WTC11 (cell line): ENCODE measurements around the gene UNC50. TPM values are rescaled to one million over a fixed set of nuclear protein-coding genes. Genes with fewer than 3 reads are reported as not detected.

Experiments
- ATAC-seq: fragments of 200-7000 bp; cut with Tn5 transposase; 2 replicates; pipeline ENCODE4 v1.10.0; 2021; ENCODE audit warnings: mild to moderate bottlenecking, moderate library complexity
- CTCF ChIA-PET: fragments of 300-600 bp; sonication (Branson Sonifier 250); formaldehyde crosslinking; loops from one replicate; lab custom pipeline; 2021; ENCODE audit warnings: antibody characterized with exemption; lab: Charles Lee
- POLR2A ChIA-PET: fragments of 350-600 bp; sonication (Branson Sonifier 250); formaldehyde crosslinking; loops from one replicate; lab custom pipeline; 2021; ENCODE audit warnings: antibody characterized with exemption; lab: Charles Lee
- DNase-seq: peaks from one replicate; pipeline ENCODE4 v3.0.0; 2021; ENCODE audit warnings: low spot score
- H3K27ac Mint-ChIP-seq: 2 replicates; pipeline ENCODE4 v1.8.0; 2021; ENCODE audit warnings: mixed read lengths
- H3K27me3 Mint-ChIP-seq: 2 replicates; pipeline ENCODE4 v1.8.0; 2021; ENCODE audit warnings: low read depth, mild to moderate bottlenecking, moderate library complexity, mixed read lengths
- H3K36me3 Mint-ChIP-seq: 2 replicates; pipeline ENCODE4 v1.8.0; 2021; ENCODE audit warnings: mixed read lengths
- H3K4me1 Mint-ChIP-seq: 2 replicates; pipeline ENCODE4 v1.8.0; 2022; ENCODE audit warnings: mixed read lengths
- H3K4me3 Mint-ChIP-seq: 2 replicates; pipeline ENCODE4 v1.8.0; 2021; ENCODE audit warnings: mild to moderate bottlenecking, moderate library complexity, mixed read lengths
- H3K9me3 Mint-ChIP-seq: 2 replicates; pipeline ENCODE4 v1.8.0; 2021; ENCODE audit warnings: mixed read lengths
- ATF1 ChIP-seq: sonication (generic); formaldehyde crosslinking; IDR thresholded peaks from 2 replicates; pipeline ENCODE4 v1.8.1; 2023; ENCODE audit warnings: mild to moderate bottlenecking, moderate library complexity, missing genetic modification reagents
- JUN ChIP-seq: sonication (generic); formaldehyde crosslinking; IDR thresholded peaks from 2 replicates; pipeline ENCODE4 v1.8.0; 2023; ENCODE audit warnings: mild to moderate bottlenecking, missing genetic modification reagents
- NR2C2 ChIP-seq: sonication (generic); formaldehyde crosslinking; IDR thresholded peaks from 2 replicates; pipeline ENCODE4 v1.8.0; 2022; ENCODE audit warnings: mild to moderate bottlenecking, missing genetic modification reagents
- NR3C1 ChIP-seq: sonication (generic); formaldehyde crosslinking; conservative IDR thresholded peaks from 2 replicates; pipeline ENCODE4 v1.8.1; 2023; ENCODE audit warnings: low read depth, mild to moderate bottlenecking, missing genetic modification reagents
- SP1 ChIP-seq: sonication (generic); formaldehyde crosslinking; conservative IDR thresholded peaks from 2 replicates; pipeline ENCODE4 v1.8.1; 2022; ENCODE audit warnings: missing genetic modification reagents
- ZNF121 ChIP-seq: sonication (generic); formaldehyde crosslinking; IDR thresholded peaks from 2 replicates; pipeline ENCODE4 v1.8.0; 2023; ENCODE audit warnings: missing genetic modification reagents
- ZNF416 ChIP-seq: fragments of 250-450 bp; sonication (Bioruptor Pico); IDR thresholded peaks from 2 replicates; pipeline ENCODE4 v1.9.0; 2021; ENCODE audit warnings: mild to moderate bottlenecking, inconsistent platforms
- ZNF671 ChIP-seq: fragments of 250-450 bp; sonication (Bioruptor Pico); IDR thresholded peaks from 2 replicates; pipeline ENCODE4 v1.8.0; 2021; ENCODE audit warnings: mild to moderate bottlenecking
- total RNA-seq: library from RNA; stranded (reverse); gene quantifications from 3 replicates; pipeline ENCODE4 v1.2.3, GENCODE V29; 2021
- TF ChIP-seq, protein P1 (sequence below): sonication (generic); formaldehyde crosslinking; IDR thresholded peaks from 2 replicates; pipeline ENCODE4 v1.8.0; 2023; ENCODE audit warnings: missing genetic modification reagents, mild to moderate bottlenecking, borderline replicate concordance
- TF ChIP-seq, protein P2 (sequence below): fragments of 250-450 bp; sonication (Bioruptor Pico); IDR thresholded peaks from 2 replicates; pipeline ENCODE4 v1.9.0; 2021; ENCODE audit warnings: mild to moderate bottlenecking
- TF ChIP-seq, protein P3 (sequence below): fragments of 250-450 bp; sonication (Bioruptor Pico); IDR thresholded peaks from 2 replicates; pipeline ENCODE4 v1.9.0; 2021; ENCODE audit warnings: mild to moderate bottlenecking, borderline replicate concordance
- TF ChIP-seq, protein P4 (sequence below): sonication (generic); formaldehyde crosslinking; IDR thresholded peaks from 2 replicates; pipeline ENCODE4 v1.8.1; 2022; ENCODE audit warnings: low read depth, missing genetic modification reagents, borderline replicate concordance
- TF ChIP-seq, protein P5 (sequence below): sonication (generic); formaldehyde crosslinking; IDR thresholded peaks from 2 replicates; pipeline ENCODE4 v1.8.1; 2022; ENCODE audit warnings: mild to moderate bottlenecking, missing genetic modification reagents, moderate library complexity, borderline replicate concordance
- TF ChIP-seq, protein P6 (sequence below): sonication (generic); formaldehyde crosslinking; IDR thresholded peaks from 2 replicates; pipeline ENCODE4 v1.8.0; 2022; ENCODE audit warnings: mild to moderate bottlenecking, missing genetic modification reagents
- TF ChIP-seq, protein P7 (sequence below): sonication (generic); formaldehyde crosslinking; IDR thresholded peaks from 2 replicates; pipeline ENCODE4 v1.8.0; 2022; ENCODE audit warnings: mild to moderate bottlenecking, missing genetic modification reagents

The UNC50 gene
- total RNA-seq, 1 experiment from 2014 or later: 26.7 TPM

DNA sequence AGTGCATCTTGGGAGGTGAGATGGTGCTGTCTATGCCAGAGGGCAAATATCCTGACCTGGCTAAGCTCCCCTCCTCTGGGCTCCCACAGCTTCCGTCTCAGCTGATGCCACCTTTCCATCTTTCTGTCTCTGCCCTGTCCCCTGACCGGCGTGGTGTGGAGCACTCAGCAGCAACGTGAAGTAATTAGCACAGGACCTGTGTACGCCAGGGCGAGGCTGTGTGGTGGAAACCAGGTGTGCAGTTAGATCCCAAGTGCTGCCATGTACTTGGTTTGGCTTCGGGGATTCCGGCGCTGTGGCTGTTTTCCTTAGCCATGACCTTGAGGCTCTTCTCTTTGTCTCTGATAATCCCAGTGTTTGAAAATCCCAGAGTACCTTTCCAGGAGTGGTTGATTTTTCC, 36.6 kb upstream of the UNC50 start (continued):
- TF ChIP-seq, protein P1, sequence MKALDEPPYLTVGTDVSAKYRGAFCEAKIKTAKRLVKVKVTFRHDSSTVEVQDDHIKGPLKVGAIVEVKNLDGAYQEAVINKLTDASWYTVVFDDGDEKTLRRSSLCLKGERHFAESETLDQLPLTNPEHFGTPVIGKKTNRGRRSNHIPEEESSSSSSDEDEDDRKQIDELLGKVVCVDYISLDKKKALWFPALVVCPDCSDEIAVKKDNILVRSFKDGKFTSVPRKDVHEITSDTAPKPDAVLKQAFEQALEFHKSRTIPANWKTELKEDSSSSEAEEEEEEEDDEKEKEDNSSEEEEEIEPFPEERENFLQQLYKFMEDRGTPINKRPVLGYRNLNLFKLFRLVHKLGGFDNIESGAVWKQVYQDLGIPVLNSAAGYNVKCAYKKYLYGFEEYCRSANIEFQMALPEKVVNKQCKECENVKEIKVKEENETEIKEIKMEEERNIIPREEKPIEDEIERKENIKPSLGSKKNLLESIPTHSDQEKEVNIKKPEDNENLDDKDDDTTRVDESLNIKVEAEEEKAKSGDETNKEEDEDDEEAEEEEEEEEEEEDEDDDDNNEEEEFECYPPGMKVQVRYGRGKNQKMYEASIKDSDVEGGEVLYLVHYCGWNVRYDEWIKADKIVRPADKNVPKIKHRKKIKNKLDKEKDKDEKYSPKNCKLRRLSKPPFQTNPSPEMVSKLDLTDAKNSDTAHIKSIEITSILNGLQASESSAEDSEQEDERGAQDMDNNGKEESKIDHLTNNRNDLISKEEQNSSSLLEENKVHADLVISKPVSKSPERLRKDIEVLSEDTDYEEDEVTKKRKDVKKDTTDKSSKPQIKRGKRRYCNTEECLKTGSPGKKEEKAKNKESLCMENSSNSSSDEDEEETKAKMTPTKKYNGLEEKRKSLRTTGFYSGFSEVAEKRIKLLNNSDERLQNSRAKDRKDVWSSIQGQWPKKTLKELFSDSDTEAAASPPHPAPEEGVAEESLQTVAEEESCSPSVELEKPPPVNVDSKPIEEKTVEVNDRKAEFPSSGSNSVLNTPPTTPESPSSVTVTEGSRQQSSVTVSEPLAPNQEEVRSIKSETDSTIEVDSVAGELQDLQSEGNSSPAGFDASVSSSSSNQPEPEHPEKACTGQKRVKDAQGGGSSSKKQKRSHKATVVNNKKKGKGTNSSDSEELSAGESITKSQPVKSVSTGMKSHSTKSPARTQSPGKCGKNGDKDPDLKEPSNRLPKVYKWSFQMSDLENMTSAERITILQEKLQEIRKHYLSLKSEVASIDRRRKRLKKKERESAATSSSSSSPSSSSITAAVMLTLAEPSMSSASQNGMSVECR (CRISPR knock-in tag): no peak
- TF ChIP-seq, protein P2, sequence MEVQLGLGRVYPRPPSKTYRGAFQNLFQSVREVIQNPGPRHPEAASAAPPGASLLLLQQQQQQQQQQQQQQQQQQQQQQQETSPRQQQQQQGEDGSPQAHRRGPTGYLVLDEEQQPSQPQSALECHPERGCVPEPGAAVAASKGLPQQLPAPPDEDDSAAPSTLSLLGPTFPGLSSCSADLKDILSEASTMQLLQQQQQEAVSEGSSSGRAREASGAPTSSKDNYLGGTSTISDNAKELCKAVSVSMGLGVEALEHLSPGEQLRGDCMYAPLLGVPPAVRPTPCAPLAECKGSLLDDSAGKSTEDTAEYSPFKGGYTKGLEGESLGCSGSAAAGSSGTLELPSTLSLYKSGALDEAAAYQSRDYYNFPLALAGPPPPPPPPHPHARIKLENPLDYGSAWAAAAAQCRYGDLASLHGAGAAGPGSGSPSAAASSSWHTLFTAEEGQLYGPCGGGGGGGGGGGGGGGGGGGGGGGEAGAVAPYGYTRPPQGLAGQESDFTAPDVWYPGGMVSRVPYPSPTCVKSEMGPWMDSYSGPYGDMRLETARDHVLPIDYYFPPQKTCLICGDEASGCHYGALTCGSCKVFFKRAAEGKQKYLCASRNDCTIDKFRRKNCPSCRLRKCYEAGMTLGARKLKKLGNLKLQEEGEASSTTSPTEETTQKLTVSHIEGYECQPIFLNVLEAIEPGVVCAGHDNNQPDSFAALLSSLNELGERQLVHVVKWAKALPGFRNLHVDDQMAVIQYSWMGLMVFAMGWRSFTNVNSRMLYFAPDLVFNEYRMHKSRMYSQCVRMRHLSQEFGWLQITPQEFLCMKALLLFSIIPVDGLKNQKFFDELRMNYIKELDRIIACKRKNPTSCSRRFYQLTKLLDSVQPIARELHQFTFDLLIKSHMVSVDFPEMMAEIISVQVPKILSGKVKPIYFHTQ: no peak
- TF ChIP-seq NR3C1 (no peak), ATF1 (CRISPR knock-in tag) (no peak), ZNF671 (no peak)
- TF ChIP-seq, protein P3, sequence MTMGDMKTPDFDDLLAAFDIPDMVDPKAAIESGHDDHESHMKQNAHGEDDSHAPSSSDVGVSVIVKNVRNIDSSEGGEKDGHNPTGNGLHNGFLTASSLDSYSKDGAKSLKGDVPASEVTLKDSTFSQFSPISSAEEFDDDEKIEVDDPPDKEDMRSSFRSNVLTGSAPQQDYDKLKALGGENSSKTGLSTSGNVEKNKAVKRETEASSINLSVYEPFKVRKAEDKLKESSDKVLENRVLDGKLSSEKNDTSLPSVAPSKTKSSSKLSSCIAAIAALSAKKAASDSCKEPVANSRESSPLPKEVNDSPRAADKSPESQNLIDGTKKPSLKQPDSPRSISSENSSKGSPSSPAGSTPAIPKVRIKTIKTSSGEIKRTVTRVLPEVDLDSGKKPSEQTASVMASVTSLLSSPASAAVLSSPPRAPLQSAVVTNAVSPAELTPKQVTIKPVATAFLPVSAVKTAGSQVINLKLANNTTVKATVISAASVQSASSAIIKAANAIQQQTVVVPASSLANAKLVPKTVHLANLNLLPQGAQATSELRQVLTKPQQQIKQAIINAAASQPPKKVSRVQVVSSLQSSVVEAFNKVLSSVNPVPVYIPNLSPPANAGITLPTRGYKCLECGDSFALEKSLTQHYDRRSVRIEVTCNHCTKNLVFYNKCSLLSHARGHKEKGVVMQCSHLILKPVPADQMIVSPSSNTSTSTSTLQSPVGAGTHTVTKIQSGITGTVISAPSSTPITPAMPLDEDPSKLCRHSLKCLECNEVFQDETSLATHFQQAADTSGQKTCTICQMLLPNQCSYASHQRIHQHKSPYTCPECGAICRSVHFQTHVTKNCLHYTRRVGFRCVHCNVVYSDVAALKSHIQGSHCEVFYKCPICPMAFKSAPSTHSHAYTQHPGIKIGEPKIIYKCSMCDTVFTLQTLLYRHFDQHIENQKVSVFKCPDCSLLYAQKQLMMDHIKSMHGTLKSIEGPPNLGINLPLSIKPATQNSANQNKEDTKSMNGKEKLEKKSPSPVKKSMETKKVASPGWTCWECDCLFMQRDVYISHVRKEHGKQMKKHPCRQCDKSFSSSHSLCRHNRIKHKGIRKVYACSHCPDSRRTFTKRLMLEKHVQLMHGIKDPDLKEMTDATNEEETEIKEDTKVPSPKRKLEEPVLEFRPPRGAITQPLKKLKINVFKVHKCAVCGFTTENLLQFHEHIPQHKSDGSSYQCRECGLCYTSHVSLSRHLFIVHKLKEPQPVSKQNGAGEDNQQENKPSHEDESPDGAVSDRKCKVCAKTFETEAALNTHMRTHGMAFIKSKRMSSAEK: no peak
- TF ChIP-seq, protein P4, sequence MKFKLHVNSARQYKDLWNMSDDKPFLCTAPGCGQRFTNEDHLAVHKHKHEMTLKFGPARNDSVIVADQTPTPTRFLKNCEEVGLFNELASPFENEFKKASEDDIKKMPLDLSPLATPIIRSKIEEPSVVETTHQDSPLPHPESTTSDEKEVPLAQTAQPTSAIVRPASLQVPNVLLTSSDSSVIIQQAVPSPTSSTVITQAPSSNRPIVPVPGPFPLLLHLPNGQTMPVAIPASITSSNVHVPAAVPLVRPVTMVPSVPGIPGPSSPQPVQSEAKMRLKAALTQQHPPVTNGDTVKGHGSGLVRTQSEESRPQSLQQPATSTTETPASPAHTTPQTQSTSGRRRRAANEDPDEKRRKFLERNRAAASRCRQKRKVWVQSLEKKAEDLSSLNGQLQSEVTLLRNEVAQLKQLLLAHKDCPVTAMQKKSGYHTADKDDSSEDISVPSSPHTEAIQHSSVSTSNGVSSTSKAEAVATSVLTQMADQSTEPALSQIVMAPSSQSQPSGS (CRISPR knock-in tag): no peak

DNA sequence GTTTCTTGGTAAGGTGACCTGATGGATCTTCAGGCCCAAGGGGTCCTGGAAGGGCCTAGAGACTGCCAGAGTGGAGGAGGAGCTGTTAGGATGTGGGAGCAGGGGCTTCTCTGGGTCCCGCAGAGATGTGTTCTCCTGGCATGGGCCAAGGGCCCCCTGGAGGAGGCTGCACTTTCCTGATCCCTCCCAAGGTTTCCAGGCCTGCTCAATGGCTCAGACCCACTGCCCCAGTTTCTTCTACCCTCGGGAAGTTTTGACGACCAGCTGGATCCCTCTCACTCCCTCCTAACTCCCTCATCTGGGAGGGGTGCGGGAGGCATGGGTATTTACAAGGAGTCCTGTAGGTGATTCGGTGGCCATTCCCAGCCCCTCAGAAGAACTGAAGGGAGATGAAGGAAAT, 36.2 kb upstream of the UNC50 start:
- ATAC-seq: no peak
- no peaks in the 10 kb centered on the region for H3K9me3 Mint-ChIP-seq
- H3K36me3 Mint-ChIP-seq: peaks cover 25% of the 10 kb centered on the region
- no peak overlapping the region for H3K27ac Mint-ChIP-seq
- no peak overlapping the region for H3K4me3 Mint-ChIP-seq
- no peak for DNase-seq
- ChIA-PET POLR2A (no interaction called here), CTCF (no interaction called here)
- H3K4me1 Mint-ChIP-seq: no peaks in the 10 kb centered on the region
- H3K27me3 Mint-ChIP-seq: no peaks in the 10 kb centered on the region
- TF ChIP-seq ZNF121 (CRISPR knock-in tag) (no peak), JUN (CRISPR knock-in tag) (no peak), NR2C2 (no peak), ZNF416 (CRISPR knock-in tag) (no peak), NR3C1 (no peak), ATF1 (CRISPR knock-in tag) (no peak), SP1 (no peak)
- TF ChIP-seq, protein P5, sequence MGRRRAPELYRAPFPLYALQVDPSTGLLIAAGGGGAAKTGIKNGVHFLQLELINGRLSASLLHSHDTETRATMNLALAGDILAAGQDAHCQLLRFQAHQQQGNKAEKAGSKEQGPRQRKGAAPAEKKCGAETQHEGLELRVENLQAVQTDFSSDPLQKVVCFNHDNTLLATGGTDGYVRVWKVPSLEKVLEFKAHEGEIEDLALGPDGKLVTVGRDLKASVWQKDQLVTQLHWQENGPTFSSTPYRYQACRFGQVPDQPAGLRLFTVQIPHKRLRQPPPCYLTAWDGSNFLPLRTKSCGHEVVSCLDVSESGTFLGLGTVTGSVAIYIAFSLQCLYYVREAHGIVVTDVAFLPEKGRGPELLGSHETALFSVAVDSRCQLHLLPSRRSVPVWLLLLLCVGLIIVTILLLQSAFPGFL (CRISPR knock-in tag): no peak
- TF ChIP-seq, protein P6, sequence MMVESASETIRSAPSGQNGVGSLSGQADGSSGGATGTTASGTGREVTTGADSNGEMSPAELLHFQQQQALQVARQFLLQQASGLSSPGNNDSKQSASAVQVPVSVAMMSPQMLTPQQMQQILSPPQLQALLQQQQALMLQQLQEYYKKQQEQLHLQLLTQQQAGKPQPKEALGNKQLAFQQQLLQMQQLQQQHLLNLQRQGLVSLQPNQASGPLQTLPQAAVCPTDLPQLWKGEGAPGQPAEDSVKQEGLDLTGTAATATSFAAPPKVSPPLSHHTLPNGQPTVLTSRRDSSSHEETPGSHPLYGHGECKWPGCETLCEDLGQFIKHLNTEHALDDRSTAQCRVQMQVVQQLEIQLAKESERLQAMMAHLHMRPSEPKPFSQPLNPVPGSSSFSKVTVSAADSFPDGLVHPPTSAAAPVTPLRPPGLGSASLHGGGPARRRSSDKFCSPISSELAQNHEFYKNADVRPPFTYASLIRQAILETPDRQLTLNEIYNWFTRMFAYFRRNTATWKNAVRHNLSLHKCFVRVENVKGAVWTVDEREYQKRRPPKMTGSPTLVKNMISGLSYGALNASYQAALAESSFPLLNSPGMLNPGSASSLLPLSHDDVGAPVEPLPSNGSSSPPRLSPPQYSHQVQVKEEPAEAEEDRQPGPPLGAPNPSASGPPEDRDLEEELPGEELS (CRISPR knock-in tag): no peak
- TF ChIP-seq, protein P3: no peak
- TF ChIP-seq, protein P7, sequence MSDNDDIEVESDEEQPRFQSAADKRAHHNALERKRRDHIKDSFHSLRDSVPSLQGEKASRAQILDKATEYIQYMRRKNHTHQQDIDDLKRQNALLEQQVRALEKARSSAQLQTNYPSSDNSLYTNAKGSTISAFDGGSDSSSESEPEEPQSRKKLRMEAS (CRISPR knock-in tag): no peak
